ENCODE measurements around the gene SPCS3. TPM values are rescaled to one million over a fixed set of nuclear protein-coding genes. Genes with fewer than 3 reads are reported as not detected.

The SPCS3 gene
- total RNA-seq, 1 donor from 2014 or later = 60.2 TPM

- Histone ChIP-seq H3K36me3 (no peaks in the 10 kb centered on the region), H3K9me3 (no peaks in the 10 kb centered on the region), H3K27ac (no peak overlapping the region), H3K4me3 (no peak overlapping the region), H3K27me3 (no peaks in the 10 kb centered on the region), H3K4me1 (peaks cover 8% of the 10 kb centered on the region)
- intact Hi-C loops (cut with DNase I) = no loop called here
- DNase-seq (ENCODE audit: extremely low spot score in 2 of 2) = no peak
- TF ChIP-seq POLR2A (IDR thresholded peaks at IDR 0.05) = no peak
- no peak for TF ChIP-seq POLR2AphosphoS5 (IDR thresholded peaks at IDR 0.05; ENCODE audit: insufficient read depth in 1 of 2, low read depth in 1 of 2)
- TF ChIP-seq, protein P1, sequence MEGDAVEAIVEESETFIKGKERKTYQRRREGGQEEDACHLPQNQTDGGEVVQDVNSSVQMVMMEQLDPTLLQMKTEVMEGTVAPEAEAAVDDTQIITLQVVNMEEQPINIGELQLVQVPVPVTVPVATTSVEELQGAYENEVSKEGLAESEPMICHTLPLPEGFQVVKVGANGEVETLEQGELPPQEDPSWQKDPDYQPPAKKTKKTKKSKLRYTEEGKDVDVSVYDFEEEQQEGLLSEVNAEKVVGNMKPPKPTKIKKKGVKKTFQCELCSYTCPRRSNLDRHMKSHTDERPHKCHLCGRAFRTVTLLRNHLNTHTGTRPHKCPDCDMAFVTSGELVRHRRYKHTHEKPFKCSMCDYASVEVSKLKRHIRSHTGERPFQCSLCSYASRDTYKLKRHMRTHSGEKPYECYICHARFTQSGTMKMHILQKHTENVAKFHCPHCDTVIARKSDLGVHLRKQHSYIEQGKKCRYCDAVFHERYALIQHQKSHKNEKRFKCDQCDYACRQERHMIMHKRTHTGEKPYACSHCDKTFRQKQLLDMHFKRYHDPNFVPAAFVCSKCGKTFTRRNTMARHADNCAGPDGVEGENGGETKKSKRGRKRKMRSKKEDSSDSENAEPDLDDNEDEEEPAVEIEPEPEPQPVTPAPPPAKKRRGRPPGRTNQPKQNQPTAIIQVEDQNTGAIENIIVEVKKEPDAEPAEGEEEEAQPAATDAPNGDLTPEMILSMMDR (IDR thresholded peaks at IDR 0.05) = no peak
Observed at GRCh38 chr4:176360446-176360845, 40.7 kb downstream of the SPCS3 start.

DNA sequence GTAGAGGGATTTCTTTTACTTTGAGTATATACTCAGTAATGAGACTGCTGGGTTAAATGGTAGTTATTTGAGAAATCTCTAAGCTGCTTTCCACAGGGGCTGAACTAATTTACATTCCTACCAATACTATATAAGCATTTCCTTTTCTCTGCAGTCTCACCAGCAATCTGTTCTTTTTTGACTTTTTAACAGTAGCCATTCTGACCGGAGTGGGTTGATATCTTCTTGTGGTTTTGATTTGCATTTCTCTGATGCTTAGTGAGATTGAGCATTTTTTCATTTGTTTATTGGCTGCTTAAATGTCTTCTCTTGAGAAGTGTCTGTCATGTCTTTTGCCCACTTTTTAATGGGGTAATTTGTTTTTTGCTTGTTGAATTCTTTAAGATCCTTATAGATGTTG is 43.3 kb downstream of the SPCS3 start:
- no peak overlapping the region for H3K4me3 ChIP-seq
- H3K27ac ChIP-seq = no peak overlapping the region
- intact Hi-C loops (cut with DNase I) = no loop called here
- no peaks in the 10 kb centered on the region for H3K36me3 ChIP-seq
- no peaks in the 10 kb centered on the region for H3K9me3 ChIP-seq
- DNase-seq (ENCODE audit: extremely low spot score in 2 of 2) = no peak
- H3K4me1 ChIP-seq = peaks cover 8% of the 10 kb centered on the region
- no peak for TF ChIP-seq POLR2A (IDR thresholded peaks at IDR 0.05)
- TF ChIP-seq POLR2AphosphoS5 (IDR thresholded peaks at IDR 0.05; ENCODE audit: insufficient read depth in 1 of 2, low read depth in 1 of 2) = no peak
- TF ChIP-seq, protein P1 (IDR thresholded peaks at IDR 0.05) = no peak
- no peaks in the 10 kb centered on the region for H3K27me3 ChIP-seq

DNA sequence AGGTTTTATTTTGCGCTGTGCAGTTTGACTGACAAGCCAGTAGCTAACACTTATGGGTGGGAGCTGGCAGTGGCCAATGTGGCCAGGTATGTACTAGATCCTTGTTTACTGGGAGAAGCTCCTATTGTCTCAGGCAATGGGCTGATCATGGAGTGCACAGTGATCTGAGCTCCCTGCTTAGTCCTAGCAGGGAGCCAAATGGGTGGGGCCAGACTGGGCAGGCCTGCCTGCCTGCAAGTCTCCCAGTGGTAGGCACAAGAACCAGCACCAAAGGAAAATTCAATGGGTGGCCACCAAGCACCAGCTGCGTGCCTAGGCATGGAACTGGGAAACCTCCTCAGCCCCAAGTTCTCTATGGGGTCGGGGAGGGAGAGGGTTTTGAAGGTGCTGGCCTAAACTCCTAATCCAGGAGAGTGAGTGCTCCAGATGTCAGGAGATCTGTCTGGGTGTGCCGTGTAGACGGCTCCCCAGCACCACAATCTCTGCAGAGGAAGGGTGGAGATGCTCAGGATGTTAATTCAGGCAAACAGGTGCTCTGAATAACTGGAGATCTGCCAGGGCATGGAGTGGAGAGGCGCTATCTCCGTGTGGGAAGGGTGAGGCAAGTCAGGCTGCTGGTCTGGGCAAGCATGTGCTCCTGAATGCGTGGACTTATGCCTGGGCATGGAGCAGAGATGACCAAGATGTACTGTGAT is 48.2 kb downstream of the SPCS3 start:
- no peak overlapping the region for H3K4me3 ChIP-seq
- H3K36me3 ChIP-seq = no peaks in the 10 kb centered on the region
- no peak for DNase-seq (ENCODE audit: extremely low spot score in 2 of 2)
- no peaks in the 10 kb centered on the region for H3K27me3 ChIP-seq
- no peak overlapping the region for H3K27ac ChIP-seq
- no peaks in the 10 kb centered on the region for H3K9me3 ChIP-seq
- intact Hi-C loops (cut with DNase I) = no loop called here
- no peaks in the 10 kb centered on the region for H3K4me1 ChIP-seq
- TF ChIP-seq POLR2A (IDR thresholded peaks at IDR 0.05) (no peak), POLR2AphosphoS5 (IDR thresholded peaks at IDR 0.05; ENCODE audit: insufficient read depth in 1 of 2, low read depth in 1 of 2) (no peak)
- TF ChIP-seq, protein P1 (IDR thresholded peaks at IDR 0.05) = no peak

GRCh38 chr4:176376032-176376614 is 56.4 kb downstream of the SPCS3 start:
- TF ChIP-seq, protein P1 (IDR thresholded peaks at IDR 0.05) = peak in 1 of 3 experiments; percentile 27
- TF ChIP-seq POLR2AphosphoS5 (IDR thresholded peaks at IDR 0.05; ENCODE audit: insufficient read depth in 1 of 2, low read depth in 1 of 2) (no peak), POLR2A (IDR thresholded peaks at IDR 0.05) (no peak)
- H3K9me3 ChIP-seq = no peaks in the 10 kb centered on the region
- H3K4me1 ChIP-seq = no peaks in the 10 kb centered on the region
- H3K27me3 ChIP-seq = no peaks in the 10 kb centered on the region
- no peaks in the 10 kb centered on the region for H3K36me3 ChIP-seq
- no peak overlapping the region for H3K4me3 ChIP-seq
- no peak for DNase-seq (ENCODE audit: extremely low spot score in 2 of 2)
- H3K27ac ChIP-seq = no peak overlapping the region
- intact Hi-C loops (cut with DNase I) = loop anchor here (10.0 kb wide), 1 partner anchor 669 kb away; no protein-coding TSS in a partner anchor

DNA sequence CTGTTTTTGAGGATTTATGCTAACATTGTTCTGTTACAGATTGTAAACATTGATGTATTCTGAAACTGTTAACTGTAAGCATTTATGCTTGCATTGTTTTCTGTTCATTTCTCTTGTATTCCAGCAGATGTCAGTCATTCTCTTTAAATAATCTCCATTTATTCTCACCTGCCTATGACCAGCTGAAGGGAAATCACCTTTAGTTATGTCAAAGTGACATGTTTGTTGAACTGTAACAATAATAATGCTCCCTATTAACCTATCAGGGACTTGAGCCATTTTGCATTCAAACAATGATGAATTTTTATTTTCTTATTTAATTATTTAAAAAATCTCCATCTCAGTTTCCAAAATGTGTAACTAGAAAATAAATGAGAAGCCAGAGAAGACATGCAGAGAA is 58.0 kb downstream of the SPCS3 start:
- H3K4me1 ChIP-seq = no peaks in the 10 kb centered on the region
- intact Hi-C loops (cut with DNase I) = loop anchor here (10.0 kb wide), 1 partner anchor 667 kb away; no protein-coding TSS in a partner anchor
- no peaks in the 10 kb centered on the region for H3K27me3 ChIP-seq
- no peaks in the 10 kb centered on the region for H3K36me3 ChIP-seq
- DNase-seq (ENCODE audit: extremely low spot score in 2 of 2) = no peak
- TF ChIP-seq POLR2AphosphoS5 (IDR thresholded peaks at IDR 0.05; ENCODE audit: insufficient read depth in 1 of 2, low read depth in 1 of 2) = no peak
- TF ChIP-seq, protein P1 (IDR thresholded peaks at IDR 0.05) = peak in 1 of 3 experiments; percentile 12
- no peak overlapping the region for H3K27ac ChIP-seq
- no peaks in the 10 kb centered on the region for H3K9me3 ChIP-seq
- H3K4me3 ChIP-seq = no peak overlapping the region

Measured in vagina (tissue), 2 donors.